Lower leg skin (tissue), 3 donors: ENCODE results near the gene AHCYL2.

ENCODE experiments used
- POLR2A ChIP-seq, 2 donors: fragments of 450-650 bp; IDR thresholded peaks; one replicate each; pipeline ENCODE4 v1.6.1; 2016 to 2017; ENCODE audit warnings: antibody characterized with exemption in 2 of 2, mild to moderate bottlenecking in 1 of 2, moderate library complexity in 1 of 2
- TF ChIP-seq, protein P1 (sequence below), 3 donors: fragments of 450-650 bp; IDR thresholded peaks; one replicate each; pipeline ENCODE4 v1.5.1; 2016; ENCODE audit warnings: antibody characterized with exemption in 3 of 3, mild to moderate bottlenecking in 3 of 3, moderate library complexity in 2 of 3

DNA sequence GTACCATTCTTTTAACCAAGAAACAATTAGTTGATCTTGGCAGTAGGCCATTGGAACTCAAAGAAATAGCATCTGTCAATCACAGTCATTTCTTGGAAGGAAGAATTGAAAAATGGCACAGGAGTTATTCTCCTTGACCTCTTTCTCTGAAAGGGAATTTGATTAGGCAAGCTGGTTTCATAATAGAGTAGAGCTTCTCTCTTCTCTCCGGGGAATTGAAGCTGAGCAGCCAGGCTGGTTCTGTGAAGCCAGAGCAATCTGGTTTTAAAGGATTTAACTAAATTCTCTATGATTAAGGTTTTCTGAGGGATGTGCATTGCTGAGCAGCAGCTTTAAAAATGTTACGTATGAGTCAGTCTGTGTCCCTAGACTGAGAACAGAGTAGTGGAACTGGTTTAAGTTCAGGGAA is 70.2 kb downstream of the AHCYL2 start:
- no peak for TF ChIP-seq POLR2A (IDR thresholded peaks at IDR 0.05)
- TF ChIP-seq, protein P1, sequence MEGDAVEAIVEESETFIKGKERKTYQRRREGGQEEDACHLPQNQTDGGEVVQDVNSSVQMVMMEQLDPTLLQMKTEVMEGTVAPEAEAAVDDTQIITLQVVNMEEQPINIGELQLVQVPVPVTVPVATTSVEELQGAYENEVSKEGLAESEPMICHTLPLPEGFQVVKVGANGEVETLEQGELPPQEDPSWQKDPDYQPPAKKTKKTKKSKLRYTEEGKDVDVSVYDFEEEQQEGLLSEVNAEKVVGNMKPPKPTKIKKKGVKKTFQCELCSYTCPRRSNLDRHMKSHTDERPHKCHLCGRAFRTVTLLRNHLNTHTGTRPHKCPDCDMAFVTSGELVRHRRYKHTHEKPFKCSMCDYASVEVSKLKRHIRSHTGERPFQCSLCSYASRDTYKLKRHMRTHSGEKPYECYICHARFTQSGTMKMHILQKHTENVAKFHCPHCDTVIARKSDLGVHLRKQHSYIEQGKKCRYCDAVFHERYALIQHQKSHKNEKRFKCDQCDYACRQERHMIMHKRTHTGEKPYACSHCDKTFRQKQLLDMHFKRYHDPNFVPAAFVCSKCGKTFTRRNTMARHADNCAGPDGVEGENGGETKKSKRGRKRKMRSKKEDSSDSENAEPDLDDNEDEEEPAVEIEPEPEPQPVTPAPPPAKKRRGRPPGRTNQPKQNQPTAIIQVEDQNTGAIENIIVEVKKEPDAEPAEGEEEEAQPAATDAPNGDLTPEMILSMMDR (IDR thresholded peaks at IDR 0.05) = no peak
